Measurements from ENCODE around the gene C19orf25.

- TF ChIP-seq CTCF (conservative IDR thresholded peaks at IDR 0.05) (no peak), ZFX (IDR thresholded peaks at IDR 0.05) (no peak)
These were observed 28.0 kb downstream of the C19orf25 start for GRCh38 chr19:1450735-1451731.
